Measurements from ENCODE around the gene ARHGAP18. TPM values are rescaled to one million over a fixed set of nuclear protein-coding genes. Genes with fewer than 3 reads are reported as not detected.

The ARHGAP18 gene
- total and polyA plus RNA-seq, 10 donors, result 4.6 to 18.7 (median 15.4) TPM

DNA sequence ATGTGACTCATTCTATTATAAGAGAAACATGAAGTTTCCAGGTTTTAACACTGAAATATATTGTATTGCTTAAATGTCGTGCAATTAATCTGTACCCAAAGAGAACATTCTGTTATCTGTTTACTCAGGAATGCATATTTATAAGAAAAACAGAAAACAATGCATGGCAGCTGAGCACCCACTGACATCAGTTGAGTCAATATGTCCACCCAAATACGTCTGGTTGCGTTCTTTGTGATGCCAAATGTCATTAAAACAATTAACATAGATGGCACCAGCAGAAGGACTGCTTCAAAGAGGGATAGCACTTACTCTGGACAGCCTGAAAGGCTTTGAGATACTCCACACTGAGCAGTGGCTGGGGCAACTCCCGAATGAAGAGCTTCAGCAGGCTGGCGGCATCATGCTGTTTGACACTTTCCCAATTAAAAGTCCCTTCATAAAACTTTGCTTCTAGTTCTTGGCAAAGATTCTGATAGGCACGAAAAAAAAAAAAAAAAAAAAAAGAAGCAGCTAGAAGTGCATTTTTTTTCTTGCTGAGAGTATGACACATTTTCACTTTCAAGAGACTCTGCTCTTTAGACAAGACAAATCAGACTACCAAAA, 102.3 kb downstream of the ARHGAP18 start:
- H3K27ac ChIP-seq, result peak overlapping the region in 4 of 8 donors; percentile 3 to 35 (median 14)
- intact Hi-C loops (cut with DNase I; ENCODE audit: low total_unique reads), result no loop called here
- no peaks in the 10 kb centered on the region for H3K9me3 ChIP-seq
- peak in 1 of 3 donors; percentile 32 for TF ChIP-seq POLR2AphosphoS5 (IDR thresholded peaks at IDR 0.05)
- TF ChIP-seq, protein P1, sequence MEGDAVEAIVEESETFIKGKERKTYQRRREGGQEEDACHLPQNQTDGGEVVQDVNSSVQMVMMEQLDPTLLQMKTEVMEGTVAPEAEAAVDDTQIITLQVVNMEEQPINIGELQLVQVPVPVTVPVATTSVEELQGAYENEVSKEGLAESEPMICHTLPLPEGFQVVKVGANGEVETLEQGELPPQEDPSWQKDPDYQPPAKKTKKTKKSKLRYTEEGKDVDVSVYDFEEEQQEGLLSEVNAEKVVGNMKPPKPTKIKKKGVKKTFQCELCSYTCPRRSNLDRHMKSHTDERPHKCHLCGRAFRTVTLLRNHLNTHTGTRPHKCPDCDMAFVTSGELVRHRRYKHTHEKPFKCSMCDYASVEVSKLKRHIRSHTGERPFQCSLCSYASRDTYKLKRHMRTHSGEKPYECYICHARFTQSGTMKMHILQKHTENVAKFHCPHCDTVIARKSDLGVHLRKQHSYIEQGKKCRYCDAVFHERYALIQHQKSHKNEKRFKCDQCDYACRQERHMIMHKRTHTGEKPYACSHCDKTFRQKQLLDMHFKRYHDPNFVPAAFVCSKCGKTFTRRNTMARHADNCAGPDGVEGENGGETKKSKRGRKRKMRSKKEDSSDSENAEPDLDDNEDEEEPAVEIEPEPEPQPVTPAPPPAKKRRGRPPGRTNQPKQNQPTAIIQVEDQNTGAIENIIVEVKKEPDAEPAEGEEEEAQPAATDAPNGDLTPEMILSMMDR (IDR thresholded peaks at IDR 0.05 in 8 of 11, conservative IDR thresholded peaks at IDR 0.05 in 3 of 11), result no peak
- TF ChIP-seq POLR2A (IDR thresholded peaks at IDR 0.05), result no peak
- no peak for DNase-seq
- no peaks in the 10 kb centered on the region for H3K27me3 ChIP-seq (replicated peaks in 1 of 7)
- H3K4me3 ChIP-seq, result no peak overlapping the region
- H3K4me1 ChIP-seq, result peaks cover 0 to 4% (median 1%) of the 10 kb centered on the region in 6 donors
- H3K36me3 ChIP-seq, result peaks cover 0 to 44% (median 9%) of the 10 kb centered on the region in 6 donors
- 78 to 91% (median 81%) methylated on average over 6 of the region's 6 CpGs for WGBS, 5 donors

GRCh38 chr6:129606664-129607063, 103.3 kb downstream of the ARHGAP18 start:
- 82 to 96% (median 94%) methylated on average over 5 of the region's 5 CpGs for WGBS, 5 donors
- Histone ChIP-seq H3K4me3 (no peak overlapping the region), H3K9me3 (no peaks in the 10 kb centered on the region), H3K4me1 (peaks cover 0 to 4% (median 1%) of the 10 kb centered on the region in 6 donors), H3K36me3 (peaks cover 0 to 44% (median 9%) of the 10 kb centered on the region in 6 donors), H3K27ac (peak overlapping the region in 3 of 8 donors; percentile 10 to 35 (median 33)), H3K27me3 (replicated peaks in 1 of 7) (no peaks in the 10 kb centered on the region)
- intact Hi-C loops (cut with DNase I; ENCODE audit: low total_unique reads), result no loop called here
- TF ChIP-seq, protein P1 (IDR thresholded peaks at IDR 0.05 in 8 of 11, conservative IDR thresholded peaks at IDR 0.05 in 3 of 11), result no peak
- TF ChIP-seq POLR2A (IDR thresholded peaks at IDR 0.05) (no peak), POLR2AphosphoS5 (IDR thresholded peaks at IDR 0.05) (no peak)
- no peak for DNase-seq

DNA sequence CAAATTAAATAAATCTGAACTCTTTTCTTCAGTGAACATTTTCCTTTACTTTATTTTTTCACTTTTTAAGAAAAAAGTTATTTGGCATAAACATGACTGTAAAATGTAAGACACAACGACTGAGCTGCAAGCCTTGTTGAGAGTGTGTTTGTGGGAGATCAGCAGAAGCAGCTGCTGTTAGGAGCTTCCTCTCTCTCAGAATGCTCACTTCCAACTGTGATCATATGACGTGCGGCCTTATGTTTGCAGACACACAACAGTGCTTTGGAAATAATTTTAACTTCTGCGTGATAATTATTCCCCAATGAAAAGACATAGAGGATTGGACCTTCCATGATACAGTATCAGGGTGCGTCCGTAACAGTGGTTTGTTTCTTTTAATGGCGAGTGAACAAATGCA, 104.0 kb downstream of the ARHGAP18 start:
- Histone ChIP-seq H3K4me3 (no peak overlapping the region), H3K27me3 (replicated peaks in 1 of 7) (no peaks in the 10 kb centered on the region), H3K36me3 (peaks cover 0 to 38% (median 9%) of the 10 kb centered on the region in 6 donors), H3K4me1 (peaks cover 0 to 4% (median 1%) of the 10 kb centered on the region in 6 donors), H3K9me3 (no peaks in the 10 kb centered on the region), H3K27ac (peak overlapping the region in 2 of 8 donors; percentile 10 to 33)
- DNase-seq, result no peak
- no peak for TF ChIP-seq POLR2AphosphoS5 (IDR thresholded peaks at IDR 0.05)
- no peak for TF ChIP-seq POLR2A (IDR thresholded peaks at IDR 0.05)
- TF ChIP-seq, protein P1 (IDR thresholded peaks at IDR 0.05 in 8 of 11, conservative IDR thresholded peaks at IDR 0.05 in 3 of 11), result no peak
- WGBS, 5 donors, result 82 to 89% (median 86%) methylated on average over 7 of the region's 7 CpGs
- intact Hi-C loops (cut with DNase I; ENCODE audit: low total_unique reads), result no loop called here

GRCh38 chr6:129605095-129605494, 104.9 kb downstream of the ARHGAP18 start:
- 73 to 90% (median 85%) methylated on average over 1 of the region's 1 CpG for WGBS, 5 donors
- H3K4me3 ChIP-seq, result no peak overlapping the region
- H3K27ac ChIP-seq, result no peak overlapping the region
- DNase-seq, result no peak
- TF ChIP-seq POLR2AphosphoS5 (IDR thresholded peaks at IDR 0.05), result no peak
- TF ChIP-seq, protein P1 (IDR thresholded peaks at IDR 0.05 in 8 of 11, conservative IDR thresholded peaks at IDR 0.05 in 3 of 11), result no peak
- H3K27me3 ChIP-seq (replicated peaks in 1 of 7), result no peaks in the 10 kb centered on the region
- intact Hi-C loops (cut with DNase I; ENCODE audit: low total_unique reads), result no loop called here
- peaks cover 0 to 29% (median 5%) of the 10 kb centered on the region in 6 donors for H3K36me3 ChIP-seq
- H3K9me3 ChIP-seq, result no peaks in the 10 kb centered on the region
- H3K4me1 ChIP-seq, result peaks cover 0 to 4% (median 1%) of the 10 kb centered on the region in 6 donors

Data from spleen (tissue), 11 donors.